Endothelial cell of umbilical vein (primary cell): ENCODE results near the gene TEX264. TPM values are rescaled to one million over a fixed set of nuclear protein-coding genes. Genes with fewer than 3 reads are reported as not detected.
"Not testable (repeated sequence)": the region's sequence is repeated elsewhere in the genome, so short reads cannot be mapped to it uniquely, and the experiment has no call there.

Experiments used
- BruUV-seq: library from RNA; stranded (reverse); fragments of 400-500 nt; replicated peaks from 2 replicates; lab custom pipeline; 2021; lab: Mats Ljungman, UMichigan
- CTCF ChIA-PET: fragments of 300-600, 350-600 bp; sonication (Branson Sonifier 250); formaldehyde crosslinking; loops from one replicate; lab custom pipeline; 2021; ENCODE audit warnings: antibody characterized with exemption, inconsistent platforms; lab: Charles Lee
- POLR2A ChIA-PET: fragments of 300-600, 350-600 bp; sonication (Branson Sonifier 250); formaldehyde crosslinking; loops from one replicate; lab custom pipeline; 2021; ENCODE audit warnings: antibody characterized with exemption, inconsistent platforms; lab: Charles Lee
- DNase-seq: peaks from one replicate; pipeline ENCODE4 v3.0.0-alpha.2; 2011; ENCODE audit warnings: low read depth, low spot score
- FAIRE-seq: peaks from 2 replicates; lab custom pipeline; 2011; peaks lifted over from hg19 to GRCh38; lab: Jason Lieb, UNC
- H2AFZ ChIP-seq: 2 replicates; pipeline ENCODE4 v1.6.0; 2012; ENCODE audit warnings: low read depth, low read length, control low read depth, inconsistent platforms
- H3K27ac ChIP-seq: 2 replicates; pipeline ENCODE4 v1.5.1; 2011; ENCODE audit warnings: low read depth, mild to moderate bottlenecking, control low read depth, low read length, moderate library complexity; ENCODE audit not compliant: insufficient read depth
- H3K27me3 ChIP-seq, 2 experiments: 2 replicates each; pipeline versions ENCODE4 v1.6.0 to v1.6.1; 2011; ENCODE audit warnings: low read length in 2 of 2, mixed read lengths in 1 of 2; ENCODE audit not compliant: control insufficient read depth in 2 of 2, insufficient read depth in 2 of 2
- H3K36me3 ChIP-seq, 2 experiments: 2 replicates in 1 of 2; 3 replicates in 1 of 2; pipeline ENCODE4 v1.5.1; 2011; ENCODE audit warnings: low read length in 2 of 2, mild to moderate bottlenecking in 1 of 2, moderate library complexity in 1 of 2; ENCODE audit not compliant: control insufficient read depth in 2 of 2, insufficient read depth in 2 of 2; ENCODE audit errors: extremely low read depth in 1 of 2
- H3K4me1 ChIP-seq: 3 replicates; pipeline ENCODE4 v1.5.1; 2011; ENCODE audit warnings: mild to moderate bottlenecking, low read length; ENCODE audit not compliant: control insufficient read depth, insufficient read depth; ENCODE audit errors: extremely low read depth
- H3K4me2 ChIP-seq: 2 replicates; pipeline ENCODE4 v1.6.1; 2011; ENCODE audit warnings: low read length, control low read depth, mixed read lengths; ENCODE audit not compliant: insufficient read depth
- H3K4me3 ChIP-seq, 3 experiments: fragments of 200-600 bp in 1 of 3; sonication (generic), shearing (Covaris generic) in 1 of 3; replicated peaks in 1 of 3; 2 replicates each; pipeline ENCODE4 v1.5.1; 2011 to 2016; ENCODE audit warnings: control low read depth in 3 of 3, low read length in 3 of 3, mild to moderate bottlenecking in 2 of 3, inconsistent platforms in 1 of 3, low read depth in 1 of 3, moderate library complexity in 1 of 3; ENCODE audit not compliant: insufficient read depth in 1 of 3
- H3K79me2 ChIP-seq: 2 replicates; pipeline ENCODE4 v1.6.0; 2012; ENCODE audit warnings: low read length, inconsistent platforms; ENCODE audit not compliant: control insufficient read depth, insufficient read depth
- H3K9ac ChIP-seq: replicated peaks from 2 replicates; pipeline ENCODE3; 2011; ENCODE audit warnings: low read length, control low read depth; ENCODE audit not compliant: insufficient read depth; ENCODE audit errors: extremely low read depth
- H3K9me1 ChIP-seq: replicated peaks from 3 replicates; pipeline ENCODE4 v1.6.0; 2011; ENCODE audit warnings: mild to moderate bottlenecking, low read length; ENCODE audit not compliant: control insufficient read depth, insufficient read depth; ENCODE audit errors: extremely low read depth
- H3K9me3 ChIP-seq: replicated peaks from 2 replicates; pipeline ENCODE4 v1.5.1; 2012; ENCODE audit warnings: low read length, inconsistent platforms; ENCODE audit not compliant: control insufficient read depth, insufficient read depth
- H4K20me1 ChIP-seq: replicated peaks from 2 replicates; pipeline ENCODE3; 2011; ENCODE audit warnings: mild to moderate bottlenecking, low read length; ENCODE audit not compliant: control insufficient read depth, insufficient read depth; ENCODE audit errors: extremely low read depth
- EZH2 ChIP-seq: IDR thresholded peaks from 2 replicates; pipeline ENCODE4 v1.6.1; 2012; ENCODE audit warnings: borderline replicate concordance, low read depth, mild to moderate bottlenecking, moderate library complexity, low read length, inconsistent platforms; ENCODE audit not compliant: severe bottlenecking
- FOS ChIP-seq: IDR thresholded peaks from 2 replicates; pipeline ENCODE4 v1.6.1; 2011; ENCODE audit warnings: mild to moderate bottlenecking, low read length, moderate library complexity, borderline replicate concordance; ENCODE audit not compliant: insufficient read depth
- GATA2 ChIP-seq: IDR thresholded peaks from 2 replicates; pipeline ENCODE4 v1.7.0; 2011; ENCODE audit warnings: low read depth, mild to moderate bottlenecking, moderate library complexity, mixed read lengths, low read length; ENCODE audit not compliant: insufficient read length, insufficient read depth
- JUN ChIP-seq: IDR thresholded peaks from 2 replicates; pipeline ENCODE4 v1.6.1; 2011; ENCODE audit warnings: borderline replicate concordance, low read depth; ENCODE audit not compliant: insufficient read length, insufficient read depth
- MYC ChIP-seq: IDR thresholded peaks from one replicate; pipeline ENCODE4 v1.6.1; 2011; ENCODE audit warnings: mild to moderate bottlenecking, low read depth, low read length
- POLR2A ChIP-seq: IDR thresholded peaks from 2 replicates; pipeline ENCODE4 v1.6.1; 2012; ENCODE audit warnings: low read depth, mild to moderate bottlenecking, control low read depth, low read length
- POLR2AphosphoS5 ChIP-seq: IDR thresholded peaks from 2 replicates; pipeline ENCODE4 v1.6.1; 2012; ENCODE audit warnings: low read depth, mild to moderate bottlenecking, control low read depth, low read length, moderate library complexity; ENCODE audit not compliant: insufficient read depth
- dilution Hi-C: fragments of 300-500 bp; cut with MboI; formaldehyde crosslinking; loops from one replicate; pipeline ENCODE4 v1.15.0; 2019; ENCODE audit warnings: low sequenced_read_pairs; ENCODE audit not compliant: extremely low pct_ligation_motif_present
- intact Hi-C: fragments of 100-400 bp; cut with micrococcal nuclease; formaldehyde crosslinking; loops from one replicate; pipeline ENCODE4 v1.10.0; 2022
- polyA plus RNA-seq, 4 experiments: library from polyadenylated mRNA; depleted of rRNA in 3 of 4; stranded (reverse) in 3 of 4; unstranded in 1 of 4; fragments of >200 nt; gene quantifications; 2 replicates each; pipeline versions ENCODE4 v1.2.1 to v1.2.3, GENCODE V29; 2011 to 2012; ENCODE audit warnings: missing spikeins in 1 of 4
- total RNA-seq: library from RNA; stranded (reverse); gene quantifications from 2 replicates; pipeline ENCODE4 v1.2.3, GENCODE V29; 2021
- TF ChIP-seq, protein P1 (sequence below), 2 donors: IDR thresholded peaks; 1 replicate in 1 of 2; 2 replicates in 1 of 2; pipeline ENCODE4 v1.5.1; 2011; ENCODE audit warnings: low read length in 2 of 2, mild to moderate bottlenecking in 2 of 2, moderate library complexity in 2 of 2, control low read depth in 1 of 2, inconsistent platforms in 1 of 2, low read depth in 1 of 2; ENCODE audit not compliant: insufficient read depth in 1 of 2; ENCODE audit errors: extremely low read depth in 1 of 2
- TF ChIP-seq, protein P2 (sequence below): IDR thresholded peaks from 2 replicates; pipeline ENCODE4 v1.6.1; 2011; ENCODE audit not compliant: insufficient read depth, insufficient read length

Gene TEX264
- total and polyA plus RNA-seq, 2 donors (not counting 3 experiments of a cell fraction or from before 2014, with no cell fraction given): 29.0 to 89.7 TPM

DNA sequence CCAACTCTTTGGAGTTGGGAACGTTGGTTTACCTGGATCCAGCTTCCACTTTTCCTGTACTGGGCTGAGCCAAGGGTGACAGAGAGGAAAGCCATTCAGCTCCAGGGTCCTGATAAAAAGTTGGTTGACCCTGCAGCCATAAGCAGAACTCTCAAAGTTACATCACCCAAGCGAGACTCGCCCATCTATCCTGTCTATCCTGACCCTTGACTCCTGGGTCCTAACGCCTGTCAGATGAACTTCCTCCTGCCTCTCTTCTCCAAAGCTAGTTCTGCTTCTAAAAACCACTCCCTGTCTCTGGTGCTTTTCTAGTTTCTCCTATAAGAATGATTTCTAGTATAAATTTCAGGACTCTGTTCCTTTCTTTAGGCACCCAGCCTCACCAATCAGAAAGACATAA, 71.9 kb downstream of the TEX264 start:
- H3K9ac ChIP-seq, H3K4me2 ChIP-seq, POLR2A ChIA-PET, dilution Hi-C loops, FAIRE-seq, intact Hi-C loops, H3K4me3 ChIP-seq, H4K20me1 ChIP-seq, H3K9me1 ChIP-seq, H3K36me3 ChIP-seq, DNase-seq, H3K4me1 ChIP-seq, H3K9me3 ChIP-seq, CTCF ChIA-PET, H2AFZ ChIP-seq, BruUV-seq, H3K79me2 ChIP-seq, H3K27ac ChIP-seq: not testable (repeated sequence)
- H3K27me3 ChIP-seq: peaks cover 7 to 12% of the 10 kb centered on the region in 2 experiments

DNA sequence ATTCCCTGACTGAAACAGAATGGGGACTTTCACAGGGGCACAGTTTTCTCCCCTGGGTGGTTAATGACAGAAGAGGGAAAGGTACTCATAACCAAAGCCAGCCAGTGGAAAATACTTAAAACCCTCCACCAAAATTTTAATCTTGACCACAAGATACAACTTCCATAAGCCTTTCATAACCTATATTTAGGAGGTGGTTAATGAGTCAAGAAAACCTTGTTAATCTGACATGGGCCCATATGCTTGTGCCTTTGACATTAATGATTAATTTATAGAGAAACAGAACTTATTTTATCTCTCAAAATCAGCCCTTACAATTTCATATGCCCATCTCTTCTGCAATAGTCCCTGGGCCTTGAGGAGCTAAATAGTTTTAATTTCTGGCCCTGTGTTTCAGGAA, 76.8 kb downstream of the TEX264 start:
- no peak overlapping the region for H2AFZ ChIP-seq
- H3K4me2 ChIP-seq: no peak overlapping the region
- H3K27ac ChIP-seq: no peak overlapping the region
- no peaks in the 10 kb centered on the region for H3K9me1 ChIP-seq
- no peaks in the 10 kb centered on the region for H4K20me1 ChIP-seq
- no peak for DNase-seq
- H3K9me3 ChIP-seq: no peaks in the 10 kb centered on the region
- CTCF ChIA-PET: no interaction called here
- peaks cover 2% of the 10 kb centered on the region in 2 experiments for H3K27me3 ChIP-seq
- H3K36me3 ChIP-seq: no peaks in the 10 kb centered on the region
- POLR2A ChIA-PET: no interaction called here
- H3K4me1 ChIP-seq: no peaks in the 10 kb centered on the region
- no peak overlapping the region for H3K9ac ChIP-seq
- no peak for FAIRE-seq
- BruUV-seq: no TSS peak
- H3K79me2 ChIP-seq: no peaks in the 10 kb centered on the region
- intact Hi-C loops: no loop called here
- dilution Hi-C loops: no loop called here
- no peak overlapping the region for H3K4me3 ChIP-seq
- TF ChIP-seq JUN (no peak), GATA2 (no peak), FOS (no peak), POLR2AphosphoS5 (no peak), POLR2A (no peak), MYC (no peak), EZH2 (no peak)
- TF ChIP-seq, protein P1, sequence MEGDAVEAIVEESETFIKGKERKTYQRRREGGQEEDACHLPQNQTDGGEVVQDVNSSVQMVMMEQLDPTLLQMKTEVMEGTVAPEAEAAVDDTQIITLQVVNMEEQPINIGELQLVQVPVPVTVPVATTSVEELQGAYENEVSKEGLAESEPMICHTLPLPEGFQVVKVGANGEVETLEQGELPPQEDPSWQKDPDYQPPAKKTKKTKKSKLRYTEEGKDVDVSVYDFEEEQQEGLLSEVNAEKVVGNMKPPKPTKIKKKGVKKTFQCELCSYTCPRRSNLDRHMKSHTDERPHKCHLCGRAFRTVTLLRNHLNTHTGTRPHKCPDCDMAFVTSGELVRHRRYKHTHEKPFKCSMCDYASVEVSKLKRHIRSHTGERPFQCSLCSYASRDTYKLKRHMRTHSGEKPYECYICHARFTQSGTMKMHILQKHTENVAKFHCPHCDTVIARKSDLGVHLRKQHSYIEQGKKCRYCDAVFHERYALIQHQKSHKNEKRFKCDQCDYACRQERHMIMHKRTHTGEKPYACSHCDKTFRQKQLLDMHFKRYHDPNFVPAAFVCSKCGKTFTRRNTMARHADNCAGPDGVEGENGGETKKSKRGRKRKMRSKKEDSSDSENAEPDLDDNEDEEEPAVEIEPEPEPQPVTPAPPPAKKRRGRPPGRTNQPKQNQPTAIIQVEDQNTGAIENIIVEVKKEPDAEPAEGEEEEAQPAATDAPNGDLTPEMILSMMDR (IDR thresholded peaks at IDR 0.05; ENCODE audit: extremely low read depth in 1 of 2, insufficient read depth in 1 of 2, low read depth in 1 of 2, low read length in 2 of 2): no peak
- TF ChIP-seq, protein P2, sequence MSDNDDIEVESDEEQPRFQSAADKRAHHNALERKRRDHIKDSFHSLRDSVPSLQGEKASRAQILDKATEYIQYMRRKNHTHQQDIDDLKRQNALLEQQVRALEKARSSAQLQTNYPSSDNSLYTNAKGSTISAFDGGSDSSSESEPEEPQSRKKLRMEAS: no peak
